GM12864 (cell line): Measurements from ENCODE around the gene ZNF132.

Experiments used
- DNase-seq: peaks from one replicate; pipeline ENCODE4 v3.0.0-alpha.2; 2011; ENCODE audit warnings: low read depth
- H3K4me3 ChIP-seq: 2 replicates; pipeline ENCODE4 v1.5.1; 2011; ENCODE audit warnings: mild to moderate bottlenecking, low read depth, low read length, control low read depth
- CTCF ChIP-seq: IDR thresholded peaks from 2 replicates; pipeline ENCODE4 v1.5.1; 2011; ENCODE audit warnings: low read depth, mild to moderate bottlenecking, moderate library complexity, low read length, control low read depth, inconsistent platforms; ENCODE audit errors: missing control alignments

Gene ZNF132

GRCh38 chr19:58468216-58468839 is 28.4 kb upstream of the ZNF132 start:
- H3K4me3 ChIP-seq, result peak overlapping the region; percentile 44
- DNase-seq, result no peak
- TF ChIP-seq CTCF, result no peak

GRCh38 chr19:58466760-58467589 is 27.0 kb upstream of the ZNF132 start, which contains the start of gene ZNF324:
ZNF324 (plus strand) TSS chr19:58467080; CDS start chr19:58469186, 2,106 bp downstream.
- DNase-seq, result peak; percentile 84
- TF ChIP-seq CTCF, result no peak
- H3K4me3 ChIP-seq, result peak within 1 kb of the TSS; percentile 97

- DNase-seq, result no peak
- H3K4me3 ChIP-seq, result peak overlapping the region; percentile 97
- TF ChIP-seq CTCF, result no peak
Measured at GRCh38 chr19:58466089-58466759, 26.3 kb upstream of the ZNF132 start.

- no peak overlapping the region for H3K4me3 ChIP-seq
- DNase-seq, result no peak
- TF ChIP-seq CTCF, result no peak
Measured at GRCh38 chr19:58460039-58460438, 20.1 kb upstream of the ZNF132 start.

- no peak overlapping the region for H3K4me3 ChIP-seq
- DNase-seq, result no peak
- no peak for TF ChIP-seq CTCF
Measured at GRCh38 chr19:58456111-58456510, 16.2 kb upstream of the ZNF132 start.

GRCh38 chr19:58455306-58455705 is 15.4 kb upstream of the ZNF132 start:
- DNase-seq, result no peak
- no peak for TF ChIP-seq CTCF
- H3K4me3 ChIP-seq, result no peak overlapping the region
